A549 treated with Mapracorat at 1 μM for 4 hours (cell line): ENCODE measurements around the gene ACOT7. TPM values are rescaled to one million over a fixed set of nuclear protein-coding genes. Genes with fewer than 3 reads are reported as not detected.

Source experiments
- total RNA-seq: library from RNA; stranded (reverse); fragments of 200-300 nt; extraction: Qiagen RNA extraction; gene quantifications from 5 replicates; pipeline ENCODE4 v1.2.3, GENCODE V29; 2022

ACOT7 gene, protein sequence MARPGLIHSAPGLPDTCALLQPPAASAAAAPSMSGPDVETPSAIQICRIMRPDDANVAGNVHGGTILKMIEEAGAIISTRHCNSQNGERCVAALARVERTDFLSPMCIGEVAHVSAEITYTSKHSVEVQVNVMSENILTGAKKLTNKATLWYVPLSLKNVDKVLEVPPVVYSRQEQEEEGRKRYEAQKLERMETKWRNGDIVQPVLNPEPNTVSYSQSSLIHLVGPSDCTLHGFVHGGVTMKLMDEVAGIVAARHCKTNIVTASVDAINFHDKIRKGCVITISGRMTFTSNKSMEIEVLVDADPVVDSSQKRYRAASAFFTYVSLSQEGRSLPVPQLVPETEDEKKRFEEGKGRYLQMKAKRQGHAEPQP
- total RNA-seq: 68.7 to 103 TPM (median 91.2 TPM) in 5 replicates

DNA sequence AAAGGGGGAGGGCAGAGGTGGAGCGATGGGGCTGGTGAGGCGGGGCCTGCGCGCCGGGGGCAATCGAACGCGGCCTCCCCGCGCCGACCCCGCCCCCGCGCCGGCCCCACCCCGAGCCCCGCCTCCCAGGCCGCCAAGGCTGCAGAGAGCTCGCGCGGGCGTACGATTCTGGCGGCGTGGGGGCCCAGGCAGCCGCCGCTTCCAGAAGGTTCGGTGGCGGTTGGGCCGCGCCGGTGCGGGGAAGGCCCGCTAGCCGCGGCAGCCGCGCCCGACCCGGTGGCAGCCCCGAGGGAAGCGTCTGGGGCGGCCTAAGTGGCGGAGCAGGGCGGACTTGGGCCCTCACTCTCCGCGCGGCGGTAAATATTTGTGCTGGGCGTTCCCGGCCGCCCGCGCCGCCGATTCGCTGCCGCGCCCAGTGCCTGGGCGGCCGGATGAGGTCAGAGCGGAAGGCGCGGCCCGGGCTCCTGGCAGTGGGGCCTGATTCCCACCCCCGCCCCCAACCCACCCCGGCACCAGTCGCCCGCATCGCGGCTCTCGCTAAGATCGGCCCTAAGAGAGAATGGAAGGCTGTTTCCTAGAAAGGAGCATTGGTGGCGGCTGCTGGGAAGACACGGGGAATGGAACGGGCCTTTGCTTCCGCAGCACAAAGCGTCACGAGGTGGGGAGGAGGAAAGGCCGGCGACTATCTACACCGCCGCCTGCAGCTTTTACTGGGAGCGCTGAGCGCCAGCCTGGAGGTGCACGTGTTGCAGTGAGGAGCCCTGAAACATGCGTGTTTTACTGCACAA is at the start of gene ACOT7:
TSS of gene ACOT7 (minus strand) at position 368 of the 788 bp plus-strand sequence. CDS start 368 bp downstream, outside the sequence.

DNA sequence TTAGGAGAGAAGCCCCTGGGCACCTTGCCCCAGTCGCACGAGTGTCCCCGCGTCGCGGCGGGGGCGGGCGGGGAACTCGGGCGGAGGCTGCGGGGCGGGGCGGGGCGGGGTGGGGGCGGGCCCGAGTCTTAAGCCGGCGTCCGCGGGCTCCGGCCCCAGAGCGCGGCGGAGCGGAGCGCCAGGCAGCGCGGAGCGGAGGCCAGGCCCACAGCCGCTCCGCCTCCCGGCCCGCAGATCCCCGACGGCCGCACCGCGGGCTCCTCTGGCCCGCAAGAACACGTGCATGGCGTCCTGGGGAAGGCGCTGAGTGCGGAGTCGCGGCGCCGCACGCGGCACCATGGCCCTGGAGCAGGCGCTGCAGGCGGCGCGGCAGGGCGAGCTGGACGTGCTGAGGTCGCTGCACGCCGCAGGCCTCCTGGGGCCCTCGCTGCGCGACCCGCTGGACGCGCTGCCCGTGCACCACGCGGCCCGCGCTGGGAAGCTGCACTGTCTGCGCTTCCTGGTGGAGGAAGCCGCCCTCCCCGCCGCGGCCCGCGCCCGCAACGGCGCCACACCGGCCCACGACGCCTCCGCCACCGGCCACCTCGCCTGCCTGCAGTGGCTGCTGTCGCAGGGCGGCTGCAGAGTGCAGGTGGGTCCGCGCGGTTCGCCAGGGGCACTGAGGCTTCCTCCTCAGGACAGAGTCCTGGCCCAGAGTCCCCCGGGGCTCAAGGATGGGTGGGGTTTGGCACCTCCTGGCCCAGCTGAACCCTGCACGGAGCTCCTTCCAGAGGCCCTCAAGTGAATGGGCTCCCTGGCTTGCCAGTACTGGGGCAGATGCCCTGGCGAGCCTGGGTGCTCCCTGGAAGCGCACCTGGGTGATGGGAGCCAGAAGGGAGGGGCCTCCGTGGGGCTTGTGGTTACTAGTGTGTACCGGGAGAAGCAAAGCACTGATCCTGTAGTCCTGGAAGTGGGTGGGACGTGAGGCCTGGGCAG is 31.3 kb upstream of the ACOT7 start, which contains the start of gene ESPN:
TSS of gene ESPN (plus strand) at position 158 of the 975 bp plus-strand sequence. CDS start at position 338, 180 bp downstream.

DNA sequence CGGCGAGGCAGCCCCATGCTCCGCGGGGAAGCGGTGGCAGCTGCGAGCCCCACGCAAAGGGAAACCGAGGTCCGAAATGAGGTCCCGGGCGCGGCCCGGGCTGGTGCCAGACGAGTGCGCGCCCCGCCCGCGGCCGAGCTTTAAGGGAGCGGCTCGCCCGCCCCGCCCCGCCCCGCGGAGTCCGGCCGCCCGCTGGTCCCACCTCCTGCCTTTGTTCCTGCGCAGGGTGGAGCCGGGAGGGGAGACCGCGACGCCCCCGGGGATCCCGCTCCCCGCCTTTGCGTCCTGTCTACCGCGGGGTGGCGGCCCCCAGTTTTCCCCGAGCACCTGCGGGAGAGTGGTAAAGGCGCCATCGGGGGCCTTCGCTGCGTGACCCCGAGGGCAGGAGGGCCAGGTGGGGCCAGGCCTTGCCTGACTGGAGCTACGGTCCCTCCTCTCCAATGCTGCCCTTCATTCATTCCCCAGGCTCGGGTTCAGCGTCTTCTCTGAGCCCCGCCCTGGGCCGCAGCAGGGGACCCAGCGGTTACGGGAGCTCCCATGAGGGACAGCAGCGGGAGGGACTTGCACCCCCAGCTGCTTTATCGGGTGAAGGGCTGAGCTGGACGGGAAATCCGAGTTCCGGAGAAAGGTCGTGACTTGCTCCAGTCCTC is 26.4 kb upstream of the ACOT7 start, which contains the start of gene HES2:
TSS of gene HES2 (minus strand) at position 116 of the 650 bp plus-strand sequence. CDS start at position 17, 99 bp downstream.

DNA sequence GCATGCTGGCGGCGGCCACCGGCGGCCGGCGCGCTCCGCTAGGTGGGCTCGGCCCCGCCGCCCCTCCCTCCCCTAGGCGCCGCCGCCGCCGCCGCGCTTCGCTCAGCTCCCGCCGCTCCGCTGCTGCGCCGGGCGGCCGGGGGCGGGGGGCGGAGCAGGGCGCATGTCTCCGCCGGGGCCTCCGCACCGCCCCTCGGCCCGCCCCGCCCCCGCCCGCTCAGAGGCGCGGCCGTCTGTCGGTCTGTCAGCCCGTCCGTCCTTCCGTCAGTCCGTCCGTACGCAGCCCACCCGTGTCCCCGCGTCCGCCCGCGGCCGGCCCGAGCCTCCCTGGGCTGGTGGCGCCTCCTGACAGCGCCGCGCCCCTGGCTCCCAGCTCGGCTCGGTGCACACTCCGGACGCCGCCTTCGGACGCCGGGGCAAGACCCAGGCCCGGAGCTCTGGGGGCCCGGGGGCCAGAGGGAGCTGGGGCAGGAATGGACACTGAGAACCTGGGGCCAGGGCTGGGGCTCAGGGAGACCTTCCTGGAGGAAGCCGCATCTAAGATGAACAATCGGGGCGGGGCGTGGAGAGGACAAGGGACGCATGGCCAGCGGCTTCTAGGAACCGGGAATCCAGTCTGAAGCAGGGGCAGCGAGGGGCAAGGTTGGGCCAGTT is 132.5 kb downstream of the ACOT7 start, which contains the start of gene GPR153:
TSS of gene GPR153 (minus strand) at position 138 of the 654 bp plus-strand sequence. CDS start 6,193 bp downstream, outside the sequence.

DNA sequence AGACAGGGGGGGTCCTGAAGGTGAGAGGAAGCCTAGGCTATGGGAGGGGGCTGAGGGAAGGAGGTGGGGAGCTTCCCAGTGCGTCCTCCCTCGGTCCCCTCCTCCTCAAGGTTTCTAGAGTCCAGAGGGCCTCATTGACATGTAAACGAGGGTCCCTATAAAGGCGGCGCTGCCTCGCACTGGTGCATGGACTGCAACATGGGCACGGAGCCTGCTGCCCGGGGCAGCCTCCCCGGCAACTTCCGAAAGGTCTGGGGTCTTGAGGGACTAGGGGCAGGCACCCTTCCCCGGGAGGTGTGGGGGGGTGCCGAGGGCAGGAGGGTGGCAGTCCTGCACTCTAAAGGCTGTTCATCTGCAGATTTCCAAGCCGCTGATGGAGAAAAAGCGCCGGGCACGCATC is 149.6 kb downstream of the ACOT7 start, which contains the start of gene HES3:
TSS of gene HES3 (plus strand) at position 187 of the 400 bp plus-strand sequence. CDS start at position 374, 187 bp downstream.

Other genes with a start within 250 kb of the ACOT7 start
- gene CHD5, start 213.4 kb downstream of the ACOT7 start, total RNA-seq: 1.2 to 2.5 TPM (median 1.4 TPM) in 5 replicates
- gene RPL22, start 194.2 kb downstream of the ACOT7 start, total RNA-seq: 338 to 484 TPM (median 438 TPM) in 5 replicates
- 7.9 to 17.0 TPM (median 14.1 TPM) in 5 replicates for gene RNF207, start 187.6 kb downstream of the ACOT7 start, total RNA-seq
- 48.0 to 61.3 TPM (median 58.5 TPM) in 5 replicates for gene ICMT, start 157.8 kb downstream of the ACOT7 start, total RNA-seq
- not detected in 5 replicates for gene HES3, start 149.6 kb downstream of the ACOT7 start, total RNA-seq
- gene GPR153, start 132.7 kb downstream of the ACOT7 start, total RNA-seq: 2.6 to 3.7 TPM (median 3.4 TPM) in 5 replicates
- 2.6 to 5.7 TPM (median 5.2 TPM) in 5 replicates for gene HES2, start 26.2 kb upstream of the ACOT7 start, total RNA-seq
- gene ESPN, start 31.0 kb upstream of the ACOT7 start, total RNA-seq: 0.55 to 1.0 TPM (median 0.68 TPM) in 5 replicates
- gene TNFRSF25, start 72.4 kb upstream of the ACOT7 start, total RNA-seq: 2.3 to 4.9 TPM (median 3.4 TPM) in 5 replicates
- gene PLEKHG5, start 97.9 kb upstream of the ACOT7 start, total RNA-seq: 2.6 to 4.9 TPM (median 3.3 TPM) in 5 replicates
- 3.5 to 4.9 TPM (median 3.9 TPM) in 5 replicates for gene NOL9, start 160.7 kb upstream of the ACOT7 start, total RNA-seq
- gene TAS1R1, start 161.5 kb upstream of the ACOT7 start, total RNA-seq: not detected in 5 replicates
- 12.0 to 18.4 TPM (median 17.1 TPM) in 5 replicates for gene ZBTB48, start 186.2 kb upstream of the ACOT7 start, total RNA-seq
- 14.9 to 25.9 TPM (median 21.8 TPM) in 5 replicates for gene KLHL21, start 209.1 kb upstream of the ACOT7 start, total RNA-seq
- gene PHF13, start 220.0 kb upstream of the ACOT7 start, total RNA-seq: 8.0 to 11.6 TPM (median 9.5 TPM) in 5 replicates
- 14.3 to 18.9 TPM (median 16.6 TPM) in 5 replicates for gene THAP3, start 231.1 kb upstream of the ACOT7 start, total RNA-seq